HepG2 (cell line): Measurements from ENCODE around the gene FAM32A. TPM values are rescaled to one million over a fixed set of nuclear protein-coding genes. Genes with fewer than 3 reads are reported as not detected.

Experiments used
- ARID2 ChIP-seq: sonication (generic); formaldehyde crosslinking; IDR thresholded peaks from 2 replicates; pipeline ENCODE4 v1.8.1; 2022; ENCODE audit warnings: mild to moderate bottlenecking, missing genetic modification reagents, borderline replicate concordance
- BRD4 ChIP-seq: sonication (generic); formaldehyde crosslinking; IDR thresholded peaks from 2 replicates; pipeline ENCODE4 v1.4.0; 2020; ENCODE audit warnings: missing genetic modification reagents
- HES4 ChIP-seq: sonication (generic); formaldehyde crosslinking; IDR thresholded peaks from 2 replicates; pipeline ENCODE4 v1.9.0; 2021; ENCODE audit warnings: mild to moderate bottlenecking, missing genetic modification reagents, borderline replicate concordance
- IKZF1 ChIP-seq: fragments of 450-650 bp; IDR thresholded peaks from 2 replicates; pipeline ENCODE4 v1.7.1; 2016
- JUND ChIP-seq: sonication (generic); formaldehyde crosslinking; IDR thresholded peaks from 2 replicates; pipeline ENCODE4 v1.8.0; 2022; ENCODE audit warnings: mild to moderate bottlenecking, missing genetic modification reagents
- KDM3A ChIP-seq: IDR thresholded peaks from 2 replicates; pipeline ENCODE4 v1.6.1; 2018; ENCODE audit warnings: low read depth, missing compliant biosample characterization
- TARDBP ChIP-seq: sonication (generic); formaldehyde crosslinking; IDR thresholded peaks from 2 replicates; pipeline ENCODE4 v1.8.0; 2022; ENCODE audit warnings: mild to moderate bottlenecking, missing genetic modification reagents
- TBP ChIP-seq: sonication (generic); formaldehyde crosslinking; IDR thresholded peaks from 2 replicates; pipeline ENCODE4 v1.5.0; 2020; ENCODE audit warnings: missing genetic modification reagents
- TGIF2 ChIP-seq: IDR thresholded peaks from 2 replicates; pipeline ENCODE4 v1.6.1; 2016; ENCODE audit warnings: control low read depth, missing compliant biosample characterization
- ZFAT ChIP-seq: sonication (generic); formaldehyde crosslinking; conservative IDR thresholded peaks from 2 replicates; pipeline ENCODE4 v1.8.1; 2023; ENCODE audit warnings: missing genetic modification reagents, inconsistent platforms
- ZNF121 ChIP-seq: sonication (generic); formaldehyde crosslinking; IDR thresholded peaks from 2 replicates; pipeline ENCODE4 v1.5.0; 2020; ENCODE audit warnings: mild to moderate bottlenecking, missing genetic modification reagents
- ZNF235 ChIP-seq: sonication (generic); formaldehyde crosslinking; IDR thresholded peaks from 2 replicates; pipeline ENCODE4 v1.8.1; 2023; ENCODE audit warnings: mild to moderate bottlenecking, missing genetic modification reagents, borderline replicate concordance
- ZNF33A ChIP-seq: sonication (generic); formaldehyde crosslinking; IDR thresholded peaks from 2 replicates; pipeline ENCODE4 v1.5.1; 2020; ENCODE audit warnings: missing genetic modification reagents, mild to moderate bottlenecking, moderate library complexity, borderline replicate concordance
- ZNF431 ChIP-seq: sonication (generic); formaldehyde crosslinking; IDR thresholded peaks from 2 replicates; pipeline ENCODE4 v1.9.0; 2022; ENCODE audit warnings: missing genetic modification reagents, low read depth, mild to moderate bottlenecking, borderline replicate concordance
- ZNF557 ChIP-seq: sonication (generic); formaldehyde crosslinking; IDR thresholded peaks from 2 replicates; pipeline ENCODE4 v1.4.0; 2020; ENCODE audit warnings: missing genetic modification reagents
- ZNF563 ChIP-seq: sonication (generic); formaldehyde crosslinking; IDR thresholded peaks from 2 replicates; pipeline ENCODE4 v1.8.0; 2022; ENCODE audit warnings: mild to moderate bottlenecking, moderate library complexity, missing genetic modification reagents
- ZNF720 ChIP-seq: sonication (generic); formaldehyde crosslinking; IDR thresholded peaks from 2 replicates; pipeline ENCODE4 v1.4.0; 2020; ENCODE audit warnings: missing genetic modification reagents
- polyA plus RNA-seq, 8 experiments: library from polyadenylated mRNA; depleted of rRNA in 3 of 8; stranded (reverse) in 7 of 8; unstranded in 1 of 8; fragments of >200 nt; fragmentation: Illumina TruSeq in 4 of 8; extraction: Trizol in 4 of 8; gene quantifications; 2 replicates each; pipeline versions ENCODE4 v1.2.1 to v1.2.3, GENCODE V29; 2011 to 2016; ENCODE audit warnings: low read depth in 4 of 8, missing spikeins in 1 of 8, mixed read lengths in 1 of 8; ENCODE audit not compliant: insufficient read depth in 1 of 8
- total RNA-seq, 5 experiments: library from RNA; depleted of rRNA; stranded (reverse); fragments of >200 nt; fragmentation: Illumina TruSeq; extraction: Trizol; gene quantifications; 2 replicates each; pipeline ENCODE4 v1.2.3, GENCODE V29; 2016; ENCODE audit warnings: low read depth in 1 of 5
- TF ChIP-seq, protein P1 (sequence below): sonication (generic); formaldehyde crosslinking; IDR thresholded peaks from 2 replicates; pipeline ENCODE4 v1.4.0; 2020; ENCODE audit warnings: low read depth, missing genetic modification reagents
- TF ChIP-seq, protein P2 (sequence below): sonication (generic); formaldehyde crosslinking; IDR thresholded peaks from 2 replicates; pipeline ENCODE4 v1.5.0; 2020; ENCODE audit warnings: missing genetic modification reagents, mild to moderate bottlenecking, borderline replicate concordance
- TF ChIP-seq, protein P3 (sequence below): sonication (generic); formaldehyde crosslinking; conservative IDR thresholded peaks from 2 replicates; pipeline ENCODE4 v1.8.0; 2022; ENCODE audit warnings: missing genetic modification reagents
- TF ChIP-seq, protein P4 (sequence below): sonication (generic); formaldehyde crosslinking; IDR thresholded peaks from 2 replicates; pipeline ENCODE4 v1.5.0; 2020; ENCODE audit warnings: missing genetic modification reagents
- TF ChIP-seq, protein P5 (sequence below): IDR thresholded peaks from 2 replicates; pipeline ENCODE4 v1.6.1; 2016

The FAM32A gene
- total and polyA plus RNA-seq, 2 of the 13 experiments (the other 11 are each of a cell fraction or from before 2014, with no cell fraction given): 85.8 to 86.2 TPM

DNA sequence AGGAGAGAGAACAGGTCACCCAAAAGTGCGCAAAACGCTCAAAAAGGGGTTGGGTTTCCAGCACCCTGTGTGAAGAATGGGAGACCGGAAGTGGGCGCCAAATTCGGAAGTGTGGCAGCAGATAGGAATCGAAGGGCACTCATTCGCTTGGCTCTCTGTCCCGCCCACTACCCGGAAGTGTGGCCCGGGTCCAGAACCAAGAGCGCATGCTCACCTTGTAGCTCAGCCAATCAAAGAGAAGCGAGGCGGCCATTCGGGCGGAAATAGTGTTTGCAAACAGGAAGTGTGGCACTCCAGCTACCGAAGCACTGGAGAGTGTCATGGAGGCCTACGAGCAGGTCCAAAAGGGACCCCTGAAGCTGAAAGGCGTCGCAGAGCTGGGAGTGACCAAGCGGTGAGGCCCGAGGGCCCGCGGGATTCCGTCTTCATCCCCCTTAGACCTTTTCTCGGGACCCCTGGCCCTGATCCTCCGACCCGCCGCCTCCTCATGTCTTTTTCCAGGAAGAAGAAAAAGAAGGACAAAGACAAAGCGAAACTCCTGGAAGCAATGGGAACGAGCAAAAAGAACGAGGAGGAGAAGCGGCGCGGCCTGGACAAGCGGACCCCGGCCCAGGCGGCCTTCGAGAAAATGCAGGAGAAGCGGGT lies at the start of gene FAM32A (continued):
- no peak for TF ChIP-seq ZNF33A (CRISPR knock-in tag)
- TF ChIP-seq, protein P1, sequence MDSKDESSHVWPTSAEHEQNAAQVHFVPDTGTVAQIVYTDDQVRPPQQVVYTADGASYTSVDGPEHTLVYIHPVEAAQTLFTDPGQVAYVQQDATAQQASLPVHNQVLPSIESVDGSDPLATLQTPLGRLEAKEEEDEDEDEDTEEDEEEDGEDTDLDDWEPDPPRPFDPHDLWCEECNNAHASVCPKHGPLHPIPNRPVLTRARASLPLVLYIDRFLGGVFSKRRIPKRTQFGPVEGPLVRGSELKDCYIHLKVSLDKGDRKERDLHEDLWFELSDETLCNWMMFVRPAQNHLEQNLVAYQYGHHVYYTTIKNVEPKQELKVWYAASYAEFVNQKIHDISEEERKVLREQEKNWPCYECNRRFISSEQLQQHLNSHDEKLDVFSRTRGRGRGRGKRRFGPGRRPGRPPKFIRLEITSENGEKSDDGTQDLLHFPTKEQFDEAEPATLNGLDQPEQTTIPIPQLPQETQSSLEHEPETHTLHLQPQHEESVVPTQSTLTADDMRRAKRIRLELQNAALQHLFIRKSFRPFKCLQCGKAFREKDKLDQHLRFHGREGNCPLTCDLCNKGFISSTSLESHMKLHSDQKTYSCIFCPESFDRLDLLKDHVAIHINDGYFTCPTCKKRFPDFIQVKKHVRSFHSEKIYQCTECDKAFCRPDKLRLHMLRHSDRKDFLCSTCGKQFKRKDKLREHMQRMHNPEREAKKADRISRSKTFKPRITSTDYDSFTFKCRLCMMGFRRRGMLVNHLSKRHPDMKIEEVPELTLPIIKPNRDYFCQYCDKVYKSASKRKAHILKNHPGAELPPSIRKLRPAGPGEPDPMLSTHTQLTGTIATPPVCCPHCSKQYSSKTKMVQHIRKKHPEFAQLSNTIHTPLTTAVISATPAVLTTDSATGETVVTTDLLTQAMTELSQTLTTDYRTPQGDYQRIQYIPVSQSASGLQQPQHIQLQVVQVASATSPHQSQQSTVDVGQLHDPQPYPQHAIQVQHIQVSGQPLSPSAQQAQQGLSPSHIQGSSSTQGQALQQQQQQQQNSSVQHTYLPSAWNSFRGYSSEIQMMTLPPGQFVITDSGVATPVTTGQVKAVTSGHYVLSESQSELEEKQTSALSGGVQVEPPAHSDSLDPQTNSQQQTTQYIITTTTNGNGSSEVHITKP (CRISPR knock-in tag): no peak
- TF ChIP-seq HES4 (CRISPR knock-in tag): peak; percentile 48; the same call in 1 of the 2 replicates
- TF ChIP-seq, protein P2, sequence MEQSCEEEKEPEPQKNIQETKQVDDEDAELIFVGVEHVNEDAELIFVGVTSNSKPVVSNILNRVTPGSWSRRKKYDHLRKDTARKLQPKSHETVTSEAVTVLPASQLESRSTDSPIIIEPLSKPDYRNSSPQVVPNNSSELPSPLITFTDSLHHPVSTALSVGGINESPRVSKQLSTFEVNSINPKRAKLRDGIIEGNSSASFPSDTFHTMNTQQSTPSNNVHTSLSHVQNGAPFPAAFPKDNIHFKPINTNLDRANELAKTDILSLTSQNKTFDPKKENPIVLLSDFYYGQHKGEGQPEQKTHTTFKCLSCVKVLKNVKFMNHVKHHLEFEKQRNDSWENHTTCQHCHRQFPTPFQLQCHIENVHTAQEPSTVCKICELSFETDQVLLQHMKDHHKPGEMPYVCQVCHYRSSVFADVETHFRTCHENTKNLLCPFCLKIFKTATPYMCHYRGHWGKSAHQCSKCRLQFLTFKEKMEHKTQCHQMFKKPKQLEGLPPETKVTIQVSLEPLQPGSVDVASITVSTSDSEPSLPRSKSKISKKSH: peak; percentile 37; the same call in 1 of the 2 replicates
- TF ChIP-seq TGIF2 (CRISPR knock-in tag): no peak
- TF ChIP-seq IKZF1: no peak
- TF ChIP-seq ZNF563 (CRISPR knock-in tag): no peak
- TF ChIP-seq, protein P3, sequence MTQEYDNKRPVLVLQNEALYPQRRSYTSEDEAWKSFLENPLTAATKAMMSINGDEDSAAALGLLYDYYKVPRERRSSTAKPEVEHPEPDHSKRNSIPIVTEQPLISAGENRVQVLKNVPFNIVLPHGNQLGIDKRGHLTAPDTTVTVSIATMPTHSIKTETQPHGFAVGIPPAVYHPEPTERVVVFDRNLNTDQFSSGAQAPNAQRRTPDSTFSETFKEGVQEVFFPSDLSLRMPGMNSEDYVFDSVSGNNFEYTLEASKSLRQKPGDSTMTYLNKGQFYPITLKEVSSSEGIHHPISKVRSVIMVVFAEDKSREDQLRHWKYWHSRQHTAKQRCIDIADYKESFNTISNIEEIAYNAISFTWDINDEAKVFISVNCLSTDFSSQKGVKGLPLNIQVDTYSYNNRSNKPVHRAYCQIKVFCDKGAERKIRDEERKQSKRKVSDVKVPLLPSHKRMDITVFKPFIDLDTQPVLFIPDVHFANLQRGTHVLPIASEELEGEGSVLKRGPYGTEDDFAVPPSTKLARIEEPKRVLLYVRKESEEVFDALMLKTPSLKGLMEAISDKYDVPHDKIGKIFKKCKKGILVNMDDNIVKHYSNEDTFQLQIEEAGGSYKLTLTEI (CRISPR knock-in tag): no peak
- TF ChIP-seq ZNF720 (CRISPR knock-in tag): no peak
- peak; percentile 45 for TF ChIP-seq KDM3A
- no peak for TF ChIP-seq ZNF557
- TF ChIP-seq ZNF431 (CRISPR knock-in tag): no peak
- TF ChIP-seq ZFAT: no peak
- no peak for TF ChIP-seq ZNF235 (CRISPR knock-in tag)
- TF ChIP-seq, protein P4, sequence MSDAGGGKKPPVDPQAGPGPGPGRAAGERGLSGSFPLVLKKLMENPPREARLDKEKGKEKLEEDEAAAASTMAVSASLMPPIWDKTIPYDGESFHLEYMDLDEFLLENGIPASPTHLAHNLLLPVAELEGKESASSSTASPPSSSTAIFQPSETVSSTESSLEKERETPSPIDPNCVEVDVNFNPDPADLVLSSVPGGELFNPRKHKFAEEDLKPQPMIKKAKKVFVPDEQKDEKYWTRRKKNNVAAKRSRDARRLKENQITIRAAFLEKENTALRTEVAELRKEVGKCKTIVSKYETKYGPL (CRISPR knock-in tag): no peak
- TF ChIP-seq TBP (CRISPR knock-in tag): no peak
- peak; percentile 11; the same call in 1 of the 2 replicates for TF ChIP-seq TARDBP (CRISPR knock-in tag)
- TF ChIP-seq ARID2: no peak
- TF ChIP-seq, protein P5, sequence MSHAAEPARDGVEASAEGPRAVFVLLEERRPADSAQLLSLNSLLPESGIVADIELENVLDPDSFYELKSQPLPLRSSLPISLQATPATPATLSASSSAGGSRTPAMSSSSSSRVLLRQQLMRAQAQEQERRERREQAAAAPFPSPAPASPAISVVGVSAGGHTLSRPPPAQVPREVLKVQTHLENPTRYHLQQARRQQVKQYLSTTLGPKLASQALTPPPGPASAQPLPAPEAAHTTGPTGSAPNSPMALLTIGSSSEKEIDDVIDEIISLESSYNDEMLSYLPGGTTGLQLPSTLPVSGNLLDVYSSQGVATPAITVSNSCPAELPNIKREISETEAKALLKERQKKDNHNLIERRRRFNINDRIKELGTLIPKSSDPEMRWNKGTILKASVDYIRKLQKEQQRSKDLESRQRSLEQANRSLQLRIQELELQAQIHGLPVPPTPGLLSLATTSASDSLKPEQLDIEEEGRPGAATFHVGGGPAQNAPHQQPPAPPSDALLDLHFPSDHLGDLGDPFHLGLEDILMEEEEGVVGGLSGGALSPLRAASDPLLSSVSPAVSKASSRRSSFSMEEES (CRISPR knock-in tag): no peak
- TF ChIP-seq ZNF121 (CRISPR knock-in tag): no peak
- no peak for TF ChIP-seq BRD4 (CRISPR knock-in tag)
- no peak for TF ChIP-seq JUND
